Measurements from ENCODE around the gene CDC42BPG. TPM values are rescaled to one million over a fixed set of nuclear protein-coding genes. Genes with fewer than 3 reads are reported as not detected.

Gene CDC42BPG
- total and polyA plus RNA-seq, 10 of the 15 experiments (the other 5 are each of a cell fraction or from before 2014, with no cell fraction given), result 0.02 to 1.3 (median 0.09) TPM; not detected in 1

DNA sequence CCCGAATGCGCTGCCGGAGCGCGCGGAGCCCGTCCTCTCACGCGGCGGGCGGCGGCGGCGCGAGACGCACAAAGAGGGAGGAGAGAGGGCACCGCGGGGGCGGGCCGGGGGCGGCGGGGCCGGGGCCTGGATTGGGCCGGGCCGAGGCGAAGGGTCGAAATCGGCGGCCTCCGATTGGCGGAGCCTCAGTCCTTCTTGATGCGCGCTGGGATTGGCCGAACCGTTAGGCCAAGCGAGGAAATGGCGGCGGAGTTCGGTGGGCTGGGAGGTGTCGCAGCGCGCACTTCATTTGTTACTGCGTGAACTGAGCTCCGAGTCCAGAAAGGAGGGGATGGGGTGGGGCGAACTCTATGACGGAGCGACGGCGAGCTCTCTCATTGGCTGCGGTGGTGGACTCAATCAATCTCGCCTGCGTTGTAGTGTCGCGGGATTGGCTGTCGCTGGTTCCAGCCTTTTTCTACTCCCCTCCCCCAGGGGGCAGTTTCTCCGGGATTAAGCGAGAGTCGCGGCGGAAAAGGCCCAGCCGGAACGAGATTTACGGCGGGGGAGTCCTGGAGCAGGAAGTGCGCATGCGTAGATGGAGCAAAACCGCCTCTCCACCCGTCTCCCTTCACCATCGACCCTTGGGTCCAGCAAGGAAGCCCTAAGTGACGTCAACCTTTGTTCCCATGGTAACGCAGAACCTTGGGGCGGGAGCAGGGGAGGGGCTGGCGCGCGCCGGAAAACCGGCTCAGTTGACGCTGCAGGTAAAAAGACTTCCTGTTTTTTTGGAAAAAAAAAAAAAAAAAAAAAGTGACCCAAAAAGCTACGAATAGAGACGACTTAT, 65.8 kb downstream of the CDC42BPG start, which contains the start of gene SF1 (continued):
- TF ChIP-seq ZNF217 (IDR thresholded peaks at IDR 0.05) (no peak), SRF (IDR thresholded peaks at IDR 0.05; ENCODE audit: low read depth in 2 of 2, low read length in 2 of 2) (0 out of 4 replicates have a peak, but pooled peaks have one; percentile 7 to 27), ASH2L (IDR thresholded peaks at IDR 0.05; ENCODE audit: borderline replicate concordance, low read depth) (no peak), SIN3A (IDR thresholded peaks at IDR 0.05; ENCODE audit: low read depth, low read length) (no peak), IKZF1 (conservative IDR thresholded peaks at IDR 0.05) (peak; percentile 56; the same call in 1 of the 2 replicates), ZNF24 (IDR thresholded peaks at IDR 0.05) (no peak), BCL11A (IDR thresholded peaks at IDR 0.05; ENCODE audit: low read depth, low read length) (0 out of 2 replicates have a peak, but pooled peaks have one; percentile 4), BHLHE40 (IDR thresholded peaks at IDR 0.05; ENCODE audit: borderline replicate concordance in 1 of 2, low read depth in 2 of 2, low read length in 1 of 2) (peak; percentile 14 to 34; a peak in 2 of 4 replicates), SPI1 (IDR thresholded peaks at IDR 0.05; ENCODE audit: borderline replicate concordance, insufficient read depth, low read depth, low read length) (peak; percentile 86), TAF1 (IDR thresholded peaks at IDR 0.05; ENCODE audit: borderline replicate concordance, low read depth, low read length) (peak; percentile 84), CHD2 (IDR thresholded peaks at IDR 0.05; ENCODE audit: borderline replicate concordance, low read depth, low read length) (peak; percentile 98), POLR2AphosphoS2 (IDR thresholded peaks at IDR 0.05; ENCODE audit: low read depth, low read length) (peak; percentile 85; the same call in 1 of the 2 replicates)
- TF ChIP-seq, protein P1, sequence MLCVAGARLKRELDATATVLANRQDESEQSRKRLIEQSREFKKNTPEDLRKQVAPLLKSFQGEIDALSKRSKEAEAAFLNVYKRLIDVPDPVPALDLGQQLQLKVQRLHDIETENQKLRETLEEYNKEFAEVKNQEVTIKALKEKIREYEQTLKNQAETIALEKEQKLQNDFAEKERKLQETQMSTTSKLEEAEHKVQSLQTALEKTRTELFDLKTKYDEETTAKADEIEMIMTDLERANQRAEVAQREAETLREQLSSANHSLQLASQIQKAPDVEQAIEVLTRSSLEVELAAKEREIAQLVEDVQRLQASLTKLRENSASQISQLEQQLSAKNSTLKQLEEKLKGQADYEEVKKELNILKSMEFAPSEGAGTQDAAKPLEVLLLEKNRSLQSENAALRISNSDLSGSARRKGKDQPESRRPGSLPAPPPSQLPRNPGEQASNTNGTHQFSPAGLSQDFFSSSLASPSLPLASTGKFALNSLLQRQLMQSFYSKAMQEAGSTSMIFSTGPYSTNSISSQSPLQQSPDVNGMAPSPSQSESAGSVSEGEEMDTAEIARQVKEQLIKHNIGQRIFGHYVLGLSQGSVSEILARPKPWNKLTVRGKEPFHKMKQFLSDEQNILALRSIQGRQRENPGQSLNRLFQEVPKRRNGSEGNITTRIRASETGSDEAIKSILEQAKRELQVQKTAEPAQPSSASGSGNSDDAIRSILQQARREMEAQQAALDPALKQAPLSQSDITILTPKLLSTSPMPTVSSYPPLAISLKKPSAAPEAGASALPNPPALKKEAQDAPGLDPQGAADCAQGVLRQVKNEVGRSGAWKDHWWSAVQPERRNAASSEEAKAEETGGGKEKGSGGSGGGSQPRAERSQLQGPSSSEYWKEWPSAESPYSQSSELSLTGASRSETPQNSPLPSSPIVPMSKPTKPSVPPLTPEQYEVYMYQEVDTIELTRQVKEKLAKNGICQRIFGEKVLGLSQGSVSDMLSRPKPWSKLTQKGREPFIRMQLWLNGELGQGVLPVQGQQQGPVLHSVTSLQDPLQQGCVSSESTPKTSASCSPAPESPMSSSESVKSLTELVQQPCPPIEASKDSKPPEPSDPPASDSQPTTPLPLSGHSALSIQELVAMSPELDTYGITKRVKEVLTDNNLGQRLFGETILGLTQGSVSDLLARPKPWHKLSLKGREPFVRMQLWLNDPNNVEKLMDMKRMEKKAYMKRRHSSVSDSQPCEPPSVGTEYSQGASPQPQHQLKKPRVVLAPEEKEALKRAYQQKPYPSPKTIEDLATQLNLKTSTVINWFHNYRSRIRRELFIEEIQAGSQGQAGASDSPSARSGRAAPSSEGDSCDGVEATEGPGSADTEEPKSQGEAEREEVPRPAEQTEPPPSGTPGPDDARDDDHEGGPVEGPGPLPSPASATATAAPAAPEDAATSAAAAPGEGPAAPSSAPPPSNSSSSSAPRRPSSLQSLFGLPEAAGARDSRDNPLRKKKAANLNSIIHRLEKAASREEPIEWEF (IDR thresholded peaks at IDR 0.05; ENCODE audit: insufficient replicate concordance, low read depth, low read length), result no peak
- TF ChIP-seq, protein P2, sequence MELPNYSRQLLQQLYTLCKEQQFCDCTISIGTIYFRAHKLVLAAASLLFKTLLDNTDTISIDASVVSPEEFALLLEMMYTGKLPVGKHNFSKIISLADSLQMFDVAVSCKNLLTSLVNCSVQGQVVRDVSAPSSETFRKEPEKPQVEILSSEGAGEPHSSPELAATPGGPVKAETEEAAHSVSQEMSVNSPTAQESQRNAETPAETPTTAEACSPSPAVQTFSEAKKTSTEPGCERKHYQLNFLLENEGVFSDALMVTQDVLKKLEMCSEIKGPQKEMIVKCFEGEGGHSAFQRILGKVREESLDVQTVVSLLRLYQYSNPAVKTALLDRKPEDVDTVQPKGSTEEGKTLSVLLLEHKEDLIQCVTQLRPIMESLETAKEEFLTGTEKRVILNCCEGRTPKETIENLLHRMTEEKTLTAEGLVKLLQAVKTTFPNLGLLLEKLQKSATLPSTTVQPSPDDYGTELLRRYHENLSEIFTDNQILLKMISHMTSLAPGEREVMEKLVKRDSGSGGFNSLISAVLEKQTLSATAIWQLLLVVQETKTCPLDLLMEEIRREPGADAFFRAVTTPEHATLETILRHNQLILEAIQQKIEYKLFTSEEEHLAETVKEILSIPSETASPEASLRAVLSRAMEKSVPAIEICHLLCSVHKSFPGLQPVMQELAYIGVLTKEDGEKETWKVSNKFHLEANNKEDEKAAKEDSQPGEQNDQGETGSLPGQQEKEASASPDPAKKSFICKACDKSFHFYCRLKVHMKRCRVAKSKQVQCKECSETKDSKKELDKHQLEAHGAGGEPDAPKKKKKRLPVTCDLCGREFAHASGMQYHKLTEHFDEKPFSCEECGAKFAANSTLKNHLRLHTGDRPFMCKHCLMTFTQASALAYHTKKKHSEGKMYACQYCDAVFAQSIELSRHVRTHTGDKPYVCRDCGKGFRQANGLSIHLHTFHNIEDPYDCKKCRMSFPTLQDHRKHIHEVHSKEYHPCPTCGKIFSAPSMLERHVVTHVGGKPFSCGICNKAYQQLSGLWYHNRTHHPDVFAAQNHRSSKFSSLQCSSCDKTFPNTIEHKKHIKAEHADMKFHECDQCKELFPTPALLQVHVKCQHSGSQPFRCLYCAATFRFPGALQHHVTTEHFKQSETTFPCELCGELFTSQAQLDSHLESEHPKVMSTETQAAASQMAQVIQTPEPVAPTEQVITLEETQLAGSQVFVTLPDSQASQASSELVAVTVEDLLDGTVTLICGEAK (IDR thresholded peaks at IDR 0.05; ENCODE audit: borderline replicate concordance), result peak; percentile 74; the same call in 1 of the 2 replicates
- TF ChIP-seq, protein P3, sequence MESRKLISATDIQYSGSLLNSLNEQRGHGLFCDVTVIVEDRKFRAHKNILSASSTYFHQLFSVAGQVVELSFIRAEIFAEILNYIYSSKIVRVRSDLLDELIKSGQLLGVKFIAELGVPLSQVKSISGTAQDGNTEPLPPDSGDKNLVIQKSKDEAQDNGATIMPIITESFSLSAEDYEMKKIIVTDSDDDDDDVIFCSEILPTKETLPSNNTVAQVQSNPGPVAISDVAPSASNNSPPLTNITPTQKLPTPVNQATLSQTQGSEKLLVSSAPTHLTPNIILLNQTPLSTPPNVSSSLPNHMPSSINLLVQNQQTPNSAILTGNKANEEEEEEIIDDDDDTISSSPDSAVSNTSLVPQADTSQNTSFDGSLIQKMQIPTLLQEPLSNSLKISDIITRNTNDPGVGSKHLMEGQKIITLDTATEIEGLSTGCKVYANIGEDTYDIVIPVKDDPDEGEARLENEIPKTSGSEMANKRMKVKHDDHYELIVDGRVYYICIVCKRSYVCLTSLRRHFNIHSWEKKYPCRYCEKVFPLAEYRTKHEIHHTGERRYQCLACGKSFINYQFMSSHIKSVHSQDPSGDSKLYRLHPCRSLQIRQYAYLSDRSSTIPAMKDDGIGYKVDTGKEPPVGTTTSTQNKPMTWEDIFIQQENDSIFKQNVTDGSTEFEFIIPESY (IDR thresholded peaks at IDR 0.05), result no peak
